ENCODE data around the gene CMSS1.

Gene CMSS1

DNA sequence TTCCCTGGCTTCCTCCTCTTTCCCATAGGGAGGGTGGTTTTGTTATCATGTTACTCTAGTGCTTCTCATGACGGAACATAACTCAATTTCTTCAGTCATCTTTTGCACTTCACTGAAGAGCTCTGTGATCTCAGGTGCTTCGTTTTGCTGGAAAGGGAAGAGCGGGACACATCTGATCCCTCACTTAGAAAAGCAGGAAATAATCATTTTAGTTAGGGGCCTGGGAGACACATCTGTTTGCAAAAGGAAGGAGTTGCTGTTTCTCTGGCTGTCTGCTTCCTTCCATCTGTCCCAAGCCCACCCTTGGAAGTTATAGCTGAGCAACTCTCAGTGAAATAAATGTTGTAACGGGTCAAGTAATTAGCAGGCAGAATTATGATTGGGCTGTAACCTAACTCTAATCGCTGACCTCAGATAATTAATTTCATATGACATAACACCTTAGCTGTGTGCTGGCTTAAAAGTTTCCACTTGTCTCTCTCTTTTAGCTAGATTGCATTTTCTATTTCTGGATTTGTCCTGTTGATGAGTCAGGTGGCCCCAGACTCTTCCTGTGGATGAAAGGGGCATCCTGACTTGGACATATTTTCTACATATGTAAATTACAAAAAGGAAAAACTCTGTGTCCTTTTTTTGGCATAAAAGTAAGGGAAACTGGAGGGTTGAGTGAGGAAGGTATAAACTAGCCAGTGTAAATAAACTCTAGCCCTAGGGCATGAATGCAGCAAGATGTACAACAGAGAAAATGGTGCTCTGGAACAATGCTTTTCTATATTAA lies 307.7 kb downstream of the CMSS1 start:
- no peak for DNase-seq
- no peak overlapping the region for H3K56ac ChIP-seq (ENCODE audit: low read length)
- no peak overlapping the region for H2BK15ac ChIP-seq (replicated peaks; ENCODE audit: low read depth)
- H2BK5ac ChIP-seq (ENCODE audit: low read length) = no peak overlapping the region
- peaks cover 4% of the 10 kb centered on the region for H3K4me1 ChIP-seq (ENCODE audit: control insufficient read depth, low read depth, low read length)
- no peak overlapping the region for H3K4me3 ChIP-seq (ENCODE audit: low read length)
- WGBS (ENCODE audit: extremely low coverage, insufficient coverage, low lambda C conversion rate) = no CpG with 5 or more reads among the region's 5 CpGs
- no peaks in the 10 kb centered on the region for H3K36me3 ChIP-seq (ENCODE audit: control insufficient read depth, insufficient read depth, low read length)
- no peak overlapping the region for H3K4ac ChIP-seq (ENCODE audit: low read depth, low read length)
- H3K27me3 ChIP-seq (ENCODE audit: insufficient read depth, low read length, poor library complexity) = no peaks in the 10 kb centered on the region
- H3K23ac ChIP-seq (ENCODE audit: low read length) = no peak overlapping the region
- H3K27ac ChIP-seq (ENCODE audit: low read depth, low read length) = no peak overlapping the region
- H2AK5ac ChIP-seq (ENCODE audit: low read length) = no peak overlapping the region
- H3K9ac ChIP-seq (ENCODE audit: low read length) = no peak overlapping the region
- no peak overlapping the region for H3K18ac ChIP-seq (ENCODE audit: low read length)
- H3K79me1 ChIP-seq (ENCODE audit: low read length) = no peaks in the 10 kb centered on the region
- no peak overlapping the region for H4K8ac ChIP-seq (ENCODE audit: low read depth, low read length)
- no peak overlapping the region for H3K4me2 ChIP-seq (ENCODE audit: low read length)
- H2BK120ac ChIP-seq (ENCODE audit: low read depth, low read length) = no peak overlapping the region
- no peak overlapping the region for H4K5ac ChIP-seq (ENCODE audit: low read length)
- no peaks in the 10 kb centered on the region for H3K79me2 ChIP-seq (ENCODE audit: control insufficient read depth, insufficient read depth, low read length)

DNA sequence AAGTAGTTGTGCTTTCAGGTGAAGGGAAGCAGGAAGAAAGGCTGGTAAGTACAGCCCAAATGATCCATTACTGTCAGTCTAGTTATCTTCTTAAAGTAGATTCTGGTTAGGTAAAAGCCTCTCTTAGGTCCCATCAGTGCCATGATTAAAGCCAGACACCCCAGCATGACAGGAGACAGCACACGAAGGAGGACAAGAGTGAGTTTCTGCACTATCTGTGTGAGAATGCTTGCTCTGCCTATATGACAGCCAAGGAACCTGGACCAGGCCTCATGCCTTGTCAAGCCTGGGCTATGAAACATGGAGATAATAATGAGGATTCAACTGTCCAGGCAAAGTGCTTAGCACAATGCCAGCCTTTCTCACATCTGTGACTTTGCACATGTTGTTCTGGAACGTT lies 310.1 kb downstream of the CMSS1 start:
- Histone ChIP-seq H3K18ac (ENCODE audit: low read length) (no peak overlapping the region), H4K5ac (ENCODE audit: low read length) (no peak overlapping the region), H3K36me3 (ENCODE audit: control insufficient read depth, insufficient read depth, low read length) (no peaks in the 10 kb centered on the region), H3K4ac (ENCODE audit: low read depth, low read length) (no peak overlapping the region), H3K27ac (ENCODE audit: low read depth, low read length) (no peak overlapping the region), H2BK5ac (ENCODE audit: low read length) (no peak overlapping the region), H2BK15ac (replicated peaks; ENCODE audit: low read depth) (no peak overlapping the region), H3K79me2 (ENCODE audit: control insufficient read depth, insufficient read depth, low read length) (no peaks in the 10 kb centered on the region), H3K27me3 (ENCODE audit: insufficient read depth, low read length, poor library complexity) (no peaks in the 10 kb centered on the region), H2BK120ac (ENCODE audit: low read depth, low read length) (no peak overlapping the region), H3K4me1 (ENCODE audit: control insufficient read depth, low read depth, low read length) (no peaks in the 10 kb centered on the region), H2AK5ac (ENCODE audit: low read length) (no peak overlapping the region), H3K4me2 (ENCODE audit: low read length) (no peak overlapping the region), H4K8ac (ENCODE audit: low read depth, low read length) (no peak overlapping the region), H3K56ac (ENCODE audit: low read length) (no peak overlapping the region), H3K23ac (ENCODE audit: low read length) (no peak overlapping the region), H3K4me3 (ENCODE audit: low read length) (no peak overlapping the region), H3K79me1 (ENCODE audit: low read length) (no peaks in the 10 kb centered on the region), H3K9ac (ENCODE audit: low read length) (no peak overlapping the region)
- DNase-seq = no peak
- no CpG with 5 or more reads among the region's 2 CpGs for WGBS (ENCODE audit: extremely low coverage, insufficient coverage, low lambda C conversion rate)

DNA sequence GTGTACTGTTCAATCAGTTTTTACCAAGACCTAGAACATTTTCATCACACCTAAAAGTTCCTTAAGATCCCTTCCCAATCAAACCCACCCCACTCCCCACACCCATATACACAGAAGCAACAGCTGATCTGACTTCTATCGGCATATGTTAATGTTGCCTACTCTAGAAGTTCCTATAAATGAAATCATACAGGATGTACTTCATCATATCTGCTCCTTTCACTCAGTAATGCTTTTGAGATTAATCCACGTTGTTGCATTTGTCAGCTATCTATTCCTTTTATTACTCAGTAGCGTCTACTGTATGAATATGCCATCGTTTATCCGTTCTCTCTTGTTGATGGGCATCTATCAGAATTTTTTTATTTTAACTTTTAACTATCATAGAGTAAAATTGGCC lies 310.9 kb downstream of the CMSS1 start:
- Histone ChIP-seq H3K27ac (ENCODE audit: low read depth, low read length) (no peak overlapping the region), H3K36me3 (ENCODE audit: control insufficient read depth, insufficient read depth, low read length) (no peaks in the 10 kb centered on the region), H3K56ac (ENCODE audit: low read length) (no peak overlapping the region), H3K4me2 (ENCODE audit: low read length) (no peak overlapping the region), H4K5ac (ENCODE audit: low read length) (no peak overlapping the region), H2BK120ac (ENCODE audit: low read depth, low read length) (no peak overlapping the region), H4K8ac (ENCODE audit: low read depth, low read length) (no peak overlapping the region), H3K79me2 (ENCODE audit: control insufficient read depth, insufficient read depth, low read length) (no peaks in the 10 kb centered on the region), H2BK5ac (ENCODE audit: low read length) (no peak overlapping the region), H2BK15ac (replicated peaks; ENCODE audit: low read depth) (no peak overlapping the region), H3K18ac (ENCODE audit: low read length) (no peak overlapping the region), H3K27me3 (ENCODE audit: insufficient read depth, low read length, poor library complexity) (no peaks in the 10 kb centered on the region), H3K4me3 (ENCODE audit: low read length) (no peak overlapping the region), H2AK5ac (ENCODE audit: low read length) (no peak overlapping the region), H3K79me1 (ENCODE audit: low read length) (no peaks in the 10 kb centered on the region), H3K9ac (ENCODE audit: low read length) (no peak overlapping the region), H3K4ac (ENCODE audit: low read depth, low read length) (no peak overlapping the region), H3K4me1 (ENCODE audit: control insufficient read depth, low read depth, low read length) (no peaks in the 10 kb centered on the region), H3K23ac (ENCODE audit: low read length) (no peak overlapping the region)
- no CpG with 5 or more reads among the region's 5 CpGs for WGBS (ENCODE audit: extremely low coverage, insufficient coverage, low lambda C conversion rate)
- DNase-seq = no peak

DNA sequence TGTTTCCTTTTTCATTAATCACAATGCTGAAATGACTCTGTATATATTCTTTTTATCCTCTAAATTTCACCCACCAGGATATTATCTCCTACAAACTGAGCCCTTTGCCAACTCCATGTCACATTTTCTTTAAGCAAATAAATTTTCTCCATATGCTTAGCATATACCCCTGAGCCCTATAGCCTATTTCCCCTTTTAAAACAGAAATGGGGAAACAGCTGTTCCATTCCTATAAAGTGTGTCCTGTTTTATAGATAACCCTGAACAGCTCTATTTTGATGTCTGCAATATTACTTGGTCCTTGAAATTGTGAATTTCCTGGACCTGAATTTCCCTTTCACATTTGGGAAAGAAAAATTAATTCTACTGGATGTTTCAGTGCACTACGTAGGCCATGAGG lies 312.3 kb downstream of the CMSS1 start:
- no peak overlapping the region for H2BK120ac ChIP-seq (ENCODE audit: low read depth, low read length)
- no peak overlapping the region for H2BK5ac ChIP-seq (ENCODE audit: low read length)
- WGBS (ENCODE audit: extremely low coverage, insufficient coverage, low lambda C conversion rate) = no CpG with 5 or more reads among the region's 1 CpG
- DNase-seq = no peak
- H3K4me3 ChIP-seq (ENCODE audit: low read length) = no peak overlapping the region
- H3K27me3 ChIP-seq (ENCODE audit: insufficient read depth, low read length, poor library complexity) = no peaks in the 10 kb centered on the region
- no peak overlapping the region for H3K4ac ChIP-seq (ENCODE audit: low read depth, low read length)
- no peak overlapping the region for H3K4me2 ChIP-seq (ENCODE audit: low read length)
- H3K23ac ChIP-seq (ENCODE audit: low read length) = no peak overlapping the region
- H3K18ac ChIP-seq (ENCODE audit: low read length) = no peak overlapping the region
- H3K79me1 ChIP-seq (ENCODE audit: low read length) = no peaks in the 10 kb centered on the region
- no peak overlapping the region for H3K56ac ChIP-seq (ENCODE audit: low read length)
- H3K4me1 ChIP-seq (ENCODE audit: control insufficient read depth, low read depth, low read length) = no peaks in the 10 kb centered on the region
- no peak overlapping the region for H3K9ac ChIP-seq (ENCODE audit: low read length)
- no peak overlapping the region for H3K27ac ChIP-seq (ENCODE audit: low read depth, low read length)
- no peaks in the 10 kb centered on the region for H3K79me2 ChIP-seq (ENCODE audit: control insufficient read depth, insufficient read depth, low read length)
- H2AK5ac ChIP-seq (ENCODE audit: low read length) = no peak overlapping the region
- no peak overlapping the region for H2BK15ac ChIP-seq (replicated peaks; ENCODE audit: low read depth)
- no peaks in the 10 kb centered on the region for H3K36me3 ChIP-seq (ENCODE audit: control insufficient read depth, insufficient read depth, low read length)
- no peak overlapping the region for H4K8ac ChIP-seq (ENCODE audit: low read depth, low read length)
- H4K5ac ChIP-seq (ENCODE audit: low read length) = no peak overlapping the region

DNA sequence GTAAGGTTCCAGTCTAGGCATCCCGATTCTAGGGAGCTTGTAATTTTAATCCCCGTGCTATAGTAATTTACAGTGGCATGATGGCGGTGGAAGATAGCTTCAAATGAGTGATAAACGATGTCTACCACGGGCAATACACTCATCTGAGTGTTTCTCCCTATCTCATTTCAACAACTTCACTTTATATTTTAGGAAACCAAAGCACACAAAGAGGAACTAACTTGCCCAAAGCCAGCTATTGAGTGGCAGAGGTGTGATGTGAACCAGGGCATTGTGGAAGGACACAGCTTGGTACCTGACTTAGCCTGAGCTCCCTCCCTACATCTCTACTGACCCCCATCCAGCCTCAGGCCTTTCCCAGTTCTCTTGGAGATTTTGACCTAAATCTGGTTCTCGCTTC lies 313.6 kb downstream of the CMSS1 start:
- no peaks in the 10 kb centered on the region for H3K4me1 ChIP-seq (ENCODE audit: control insufficient read depth, low read depth, low read length)
- WGBS (ENCODE audit: extremely low coverage, insufficient coverage, low lambda C conversion rate) = no CpG with 5 or more reads among the region's 6 CpGs
- no peak overlapping the region for H3K23ac ChIP-seq (ENCODE audit: low read length)

DNA sequence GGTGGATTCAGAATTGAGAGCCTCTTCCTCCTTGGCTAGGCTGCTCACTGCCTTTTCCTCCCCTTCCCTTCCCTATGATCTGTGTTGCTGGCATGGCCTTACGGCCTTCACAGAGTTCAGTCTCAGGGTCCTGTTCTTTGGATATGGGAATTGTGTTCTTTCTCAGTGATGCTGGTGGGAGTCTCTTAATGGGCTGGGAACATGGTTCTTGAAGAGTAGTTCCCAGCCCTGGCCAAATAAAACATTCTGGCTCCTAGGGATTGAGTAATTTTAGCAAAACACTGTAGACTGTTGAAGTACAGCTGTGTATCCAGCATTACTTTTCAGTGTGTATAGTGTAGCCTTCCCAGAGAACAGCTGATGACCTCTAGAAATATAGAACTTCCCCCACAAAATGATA lies 319.3 kb downstream of the CMSS1 start:
- Histone ChIP-seq H3K79me2 (ENCODE audit: control insufficient read depth, insufficient read depth, low read length) (no peaks in the 10 kb centered on the region), H3K9ac (ENCODE audit: low read length) (no peak overlapping the region), H3K23ac (ENCODE audit: low read length) (no peak overlapping the region), H3K27me3 (ENCODE audit: insufficient read depth, low read length, poor library complexity) (no peaks in the 10 kb centered on the region), H3K4me1 (ENCODE audit: control insufficient read depth, low read depth, low read length) (no peaks in the 10 kb centered on the region), H4K5ac (ENCODE audit: low read length) (no peak overlapping the region), H3K18ac (ENCODE audit: low read length) (no peak overlapping the region), H3K4ac (ENCODE audit: low read depth, low read length) (no peak overlapping the region), H3K4me3 (ENCODE audit: low read length) (no peak overlapping the region), H3K27ac (ENCODE audit: low read depth, low read length) (no peak overlapping the region), H2BK5ac (ENCODE audit: low read length) (no peak overlapping the region), H3K79me1 (ENCODE audit: low read length) (no peaks in the 10 kb centered on the region), H2AK5ac (ENCODE audit: low read length) (no peak overlapping the region), H2BK120ac (ENCODE audit: low read depth, low read length) (no peak overlapping the region), H3K36me3 (ENCODE audit: control insufficient read depth, insufficient read depth, low read length) (no peaks in the 10 kb centered on the region), H2BK15ac (replicated peaks; ENCODE audit: low read depth) (no peak overlapping the region), H3K4me2 (ENCODE audit: low read length) (no peak overlapping the region), H3K56ac (ENCODE audit: low read length) (no peak overlapping the region), H4K8ac (ENCODE audit: low read depth, low read length) (no peak overlapping the region)
- DNase-seq = no peak
- no CpG with 5 or more reads among the region's 1 CpG for WGBS (ENCODE audit: extremely low coverage, insufficient coverage, low lambda C conversion rate)

More for the DNA sequence above, 313.6 kb downstream of the CMSS1 start:
- Histone ChIP-seq H3K36me3 (ENCODE audit: control insufficient read depth, insufficient read depth, low read length) (no peaks in the 10 kb centered on the region), H4K5ac (ENCODE audit: low read length) (no peak overlapping the region), H2BK15ac (replicated peaks; ENCODE audit: low read depth) (no peak overlapping the region), H2AK5ac (ENCODE audit: low read length) (no peak overlapping the region), H2BK5ac (ENCODE audit: low read length) (no peak overlapping the region), H3K79me1 (ENCODE audit: low read length) (no peaks in the 10 kb centered on the region), H3K4ac (ENCODE audit: low read depth, low read length) (no peak overlapping the region), H2BK120ac (ENCODE audit: low read depth, low read length) (no peak overlapping the region), H3K18ac (ENCODE audit: low read length) (no peak overlapping the region), H4K8ac (ENCODE audit: low read depth, low read length) (no peak overlapping the region), H3K27ac (ENCODE audit: low read depth, low read length) (no peak overlapping the region), H3K27me3 (ENCODE audit: insufficient read depth, low read length, poor library complexity) (no peaks in the 10 kb centered on the region), H3K56ac (ENCODE audit: low read length) (no peak overlapping the region), H3K4me2 (ENCODE audit: low read length) (no peak overlapping the region), H3K9ac (ENCODE audit: low read length) (no peak overlapping the region), H3K4me3 (ENCODE audit: low read length) (no peak overlapping the region), H3K79me2 (ENCODE audit: control insufficient read depth, insufficient read depth, low read length) (no peaks in the 10 kb centered on the region)
- DNase-seq = no peak
